Measurements from ENCODE around the gene CDH6.

The CDH6 gene

GRCh38 chr5:31173614-31174013 is 19.9 kb upstream of the CDH6 start:
- Histone ChIP-seq H3K27ac (no peak overlapping the region), H3K9me3 (no peaks in the 10 kb centered on the region), H3K4me1 (ENCODE audit: control insufficient read depth in 1 of 2, insufficient read depth in 1 of 2, low read depth in 1 of 2, low read length in 1 of 2) (no peaks in the 10 kb centered on the region), H3K36me3 (no peaks in the 10 kb centered on the region), H3K4me3 (ENCODE audit: low read depth in 1 of 2, low read length in 1 of 2) (no peak overlapping the region), H3K27me3 (no peaks in the 10 kb centered on the region)
- TF ChIP-seq CTCF (IDR thresholded peaks at IDR 0.05): no peak

- no peaks in the 10 kb centered on the region for H3K27me3 ChIP-seq
- H3K9me3 ChIP-seq: no peaks in the 10 kb centered on the region
- no peak for TF ChIP-seq CTCF (IDR thresholded peaks at IDR 0.05)
- no peaks in the 10 kb centered on the region for H3K4me1 ChIP-seq (ENCODE audit: control insufficient read depth in 1 of 2, insufficient read depth in 1 of 2, low read depth in 1 of 2, low read length in 1 of 2)
- H3K36me3 ChIP-seq: no peaks in the 10 kb centered on the region
- H3K27ac ChIP-seq: no peak overlapping the region
- no peak overlapping the region for H3K4me3 ChIP-seq (ENCODE audit: low read depth in 1 of 2, low read length in 1 of 2)
Observed at GRCh38 chr5:31181376-31181987, 12.0 kb upstream of the CDH6 start.

DNA sequence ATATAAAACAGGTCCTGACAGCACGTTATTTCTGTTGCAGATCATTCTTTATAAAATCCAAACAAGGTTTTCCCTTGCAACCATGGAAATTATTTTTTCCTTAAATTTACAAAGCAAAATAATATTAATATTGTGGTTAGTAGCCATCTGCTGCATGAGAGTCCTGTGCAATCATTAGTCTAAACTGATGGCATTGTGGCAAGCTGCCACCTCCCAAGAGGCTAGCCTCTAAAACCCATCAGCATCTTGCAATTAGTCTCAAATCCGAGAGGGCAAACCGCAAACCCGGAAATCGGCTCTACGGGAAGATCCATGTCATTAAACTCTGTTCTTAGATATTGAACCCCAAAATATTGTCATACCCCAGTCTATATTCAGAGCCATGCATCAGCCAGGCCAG is 11.3 kb upstream of the CDH6 start:
- Histone ChIP-seq H3K27ac (no peak overlapping the region), H3K27me3 (no peaks in the 10 kb centered on the region), H3K4me3 (ENCODE audit: low read depth in 1 of 2, low read length in 1 of 2) (no peak overlapping the region), H3K36me3 (no peaks in the 10 kb centered on the region), H3K9me3 (no peaks in the 10 kb centered on the region), H3K4me1 (ENCODE audit: control insufficient read depth in 1 of 2, insufficient read depth in 1 of 2, low read depth in 1 of 2, low read length in 1 of 2) (no peaks in the 10 kb centered on the region)
- no peak for TF ChIP-seq CTCF (IDR thresholded peaks at IDR 0.05)

DNA sequence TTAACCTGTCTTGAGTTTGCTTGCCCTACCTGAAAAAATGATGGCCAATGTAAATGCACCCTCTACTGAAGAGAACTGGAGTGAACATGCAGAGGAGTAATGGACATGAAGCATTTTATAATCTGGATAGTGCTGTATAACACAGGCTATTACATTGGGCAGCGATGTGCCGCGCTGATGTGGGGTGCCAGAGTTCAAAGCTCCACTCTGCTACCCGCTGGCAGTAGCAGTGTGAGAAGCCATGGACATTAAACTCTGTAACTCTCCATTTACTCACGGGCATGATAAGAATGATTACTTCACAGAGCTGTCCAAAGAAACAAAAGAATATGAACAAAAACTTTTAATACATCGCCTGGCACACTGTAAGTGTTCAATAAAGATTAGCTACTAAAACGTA is 7.5 kb upstream of the CDH6 start:
- H3K27me3 ChIP-seq: peaks cover 2% of the 10 kb centered on the region
- no peaks in the 10 kb centered on the region for H3K36me3 ChIP-seq
- H3K27ac ChIP-seq: no peak overlapping the region
- no peaks in the 10 kb centered on the region for H3K4me1 ChIP-seq (ENCODE audit: control insufficient read depth in 1 of 2, insufficient read depth in 1 of 2, low read depth in 1 of 2, low read length in 1 of 2)
- no peaks in the 10 kb centered on the region for H3K9me3 ChIP-seq
- no peak for TF ChIP-seq CTCF (IDR thresholded peaks at IDR 0.05)
- H3K4me3 ChIP-seq (ENCODE audit: low read depth in 1 of 2, low read length in 1 of 2): no peak overlapping the region

DNA sequence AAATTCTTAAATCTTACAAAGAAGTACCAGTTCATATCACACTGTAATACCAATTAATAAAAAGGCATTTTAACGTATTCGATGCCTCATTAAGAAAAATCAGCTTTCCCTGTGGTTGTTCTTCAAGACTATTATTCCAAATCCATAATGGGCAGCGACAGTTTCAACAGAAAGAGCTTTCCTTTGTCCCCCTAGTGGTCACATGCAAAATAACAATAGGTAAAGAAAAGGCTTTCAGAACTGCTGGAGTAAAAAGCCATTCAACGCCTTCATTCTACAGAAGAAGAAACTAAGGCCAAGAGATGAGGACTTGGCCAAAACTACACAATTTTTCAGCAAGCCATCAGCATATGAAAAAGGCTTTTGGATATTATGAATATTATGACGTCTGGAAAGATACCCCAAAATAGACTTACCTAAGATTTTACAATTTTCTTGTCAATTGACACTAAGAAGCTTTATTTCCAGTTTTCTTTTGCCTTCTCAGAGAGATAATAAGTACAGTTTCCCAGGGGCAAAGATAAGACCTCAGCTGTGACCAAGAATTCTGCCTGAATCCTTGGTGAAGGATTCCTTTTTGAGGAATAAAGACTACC is 6.7 kb upstream of the CDH6 start:
- Histone ChIP-seq H3K9me3 (no peaks in the 10 kb centered on the region), H3K27ac (no peak overlapping the region), H3K27me3 (peaks cover 10% of the 10 kb centered on the region), H3K4me3 (ENCODE audit: low read depth in 1 of 2, low read length in 1 of 2) (no peak overlapping the region), H3K36me3 (no peaks in the 10 kb centered on the region), H3K4me1 (ENCODE audit: control insufficient read depth in 1 of 2, insufficient read depth in 1 of 2, low read depth in 1 of 2, low read length in 1 of 2) (no peaks in the 10 kb centered on the region)
- no peak for TF ChIP-seq CTCF (IDR thresholded peaks at IDR 0.05)

Data from neutrophil (primary cell).